HepG2 (cell line): Measurements from ENCODE around the gene GSKIP. TPM values are rescaled to one million over a fixed set of nuclear protein-coding genes. Genes with fewer than 3 reads are reported as not detected.

Experiments used
- AGO2 ChIP-seq: fragments of 200-400 bp; formaldehyde crosslinking; optimal IDR thresholded peaks from 2 replicates; pipeline ENCODE3; 2017; ENCODE audit warnings: mild to moderate bottlenecking, low read depth, low read length, moderate library complexity
- ARNT ChIP-seq: fragments of 450-650 bp; IDR thresholded peaks from 2 replicates; pipeline ENCODE4 v1.6.1; 2017
- BRD4 ChIP-seq: sonication (generic); formaldehyde crosslinking; IDR thresholded peaks from 2 replicates; pipeline ENCODE4 v1.4.0; 2020; ENCODE audit warnings: missing genetic modification reagents
- GATAD2A ChIP-seq: IDR thresholded peaks from 2 replicates; pipeline ENCODE4 v1.6.1; 2016
- HNRNPUL1 ChIP-seq: fragments of 200-400 bp; formaldehyde crosslinking; IDR thresholded peaks from 2 replicates; pipeline ENCODE4 v1.6.1; 2017; ENCODE audit warnings: low read depth, mild to moderate bottlenecking, low read length, moderate library complexity
- KDM4B ChIP-seq: sonication (generic); formaldehyde crosslinking; IDR thresholded peaks from 2 replicates; pipeline ENCODE4 v1.4.0; 2020; ENCODE audit warnings: missing genetic modification reagents
- MLX ChIP-seq: IDR thresholded peaks from 2 replicates; pipeline ENCODE4 v1.6.1; 2016
- RBM22 ChIP-seq: fragments of 200-400 bp; formaldehyde crosslinking; optimal IDR thresholded peaks from 2 replicates; pipeline ENCODE3; 2017; ENCODE audit warnings: mild to moderate bottlenecking, low read length, moderate library complexity
- RFX3 ChIP-seq: IDR thresholded peaks from 2 replicates; pipeline ENCODE4 v1.6.1; 2016; ENCODE audit warnings: missing biosample characterization, missing genetic modification reagents
- SETDB1 ChIP-seq: sonication (generic); formaldehyde crosslinking; IDR thresholded peaks from 2 replicates; pipeline ENCODE4 v1.5.1; 2020; ENCODE audit warnings: missing genetic modification reagents, mild to moderate bottlenecking, borderline replicate concordance
- SRSF4 ChIP-seq: fragments of 200-400 bp; formaldehyde crosslinking; IDR thresholded peaks from one replicate; pipeline ENCODE4 v1.6.1; 2018; ENCODE audit warnings: mild to moderate bottlenecking, low read depth, low read length, moderate library complexity; ENCODE audit not compliant: poor library complexity, severe bottlenecking
- WIZ ChIP-seq: sonication (generic); formaldehyde crosslinking; IDR thresholded peaks from 2 replicates; pipeline ENCODE4 v1.5.1; 2020; ENCODE audit warnings: mild to moderate bottlenecking, missing genetic modification reagents
- YEATS4 ChIP-seq: sonication (generic); formaldehyde crosslinking; IDR thresholded peaks from 2 replicates; pipeline ENCODE4 v1.4.0; 2020; ENCODE audit warnings: missing genetic modification reagents, borderline replicate concordance
- ZFP91 ChIP-seq: sonication (generic); formaldehyde crosslinking; IDR thresholded peaks from 2 replicates; pipeline ENCODE4 v1.9.0; 2022; ENCODE audit warnings: missing genetic modification reagents, mild to moderate bottlenecking, borderline replicate concordance
- ZHX1 ChIP-seq: sonication (generic); formaldehyde crosslinking; IDR thresholded peaks from 2 replicates; pipeline ENCODE4 v1.8.1; 2022; ENCODE audit warnings: low read depth, mild to moderate bottlenecking, missing genetic modification reagents
- ZNF234 ChIP-seq: sonication (generic); formaldehyde crosslinking; conservative IDR thresholded peaks from 2 replicates; pipeline ENCODE4 v1.5.1; 2020; ENCODE audit warnings: mild to moderate bottlenecking, missing genetic modification reagents
- ZNF281 ChIP-seq: sonication (generic); formaldehyde crosslinking; IDR thresholded peaks from 2 replicates; pipeline ENCODE4 v1.4.0; 2020; ENCODE audit warnings: missing genetic modification reagents, borderline replicate concordance
- ZNF30 ChIP-seq: sonication (generic); formaldehyde crosslinking; IDR thresholded peaks from 2 replicates; pipeline ENCODE4 v1.5.0; 2020; ENCODE audit warnings: mild to moderate bottlenecking, missing genetic modification reagents
- ZNF484 ChIP-seq: sonication (generic); formaldehyde crosslinking; IDR thresholded peaks from 2 replicates; pipeline ENCODE4 v1.5.1; 2020; ENCODE audit warnings: mild to moderate bottlenecking, low read depth, missing genetic modification reagents, borderline replicate concordance
- ZNF564 ChIP-seq: sonication (generic); formaldehyde crosslinking; IDR thresholded peaks from 2 replicates; pipeline ENCODE4 v1.8.1; 2023; ENCODE audit warnings: mild to moderate bottlenecking, missing genetic modification reagents
- polyA plus RNA-seq, 8 experiments: library from polyadenylated mRNA; depleted of rRNA in 3 of 8; stranded (reverse) in 7 of 8; unstranded in 1 of 8; fragments of >200 nt; fragmentation: Illumina TruSeq in 4 of 8; extraction: Trizol in 4 of 8; gene quantifications; 2 replicates each; pipeline versions ENCODE4 v1.2.1 to v1.2.3, GENCODE V29; 2011 to 2016; ENCODE audit warnings: low read depth in 4 of 8, missing spikeins in 1 of 8, mixed read lengths in 1 of 8; ENCODE audit not compliant: insufficient read depth in 1 of 8
- total RNA-seq, 5 experiments: library from RNA; depleted of rRNA; stranded (reverse); fragments of >200 nt; fragmentation: Illumina TruSeq; extraction: Trizol; gene quantifications; 2 replicates each; pipeline ENCODE4 v1.2.3, GENCODE V29; 2016; ENCODE audit warnings: low read depth in 1 of 5
- TF ChIP-seq, protein P1 (sequence below): sonication (generic); formaldehyde crosslinking; IDR thresholded peaks from 2 replicates; pipeline ENCODE4 v1.9.0; 2021; ENCODE audit warnings: missing genetic modification reagents, borderline replicate concordance

Gene GSKIP
- total and polyA plus RNA-seq, 2 of the 13 experiments (the other 11 are each of a cell fraction or from before 2014, with no cell fraction given), result 12.5 to 27.3 TPM

DNA sequence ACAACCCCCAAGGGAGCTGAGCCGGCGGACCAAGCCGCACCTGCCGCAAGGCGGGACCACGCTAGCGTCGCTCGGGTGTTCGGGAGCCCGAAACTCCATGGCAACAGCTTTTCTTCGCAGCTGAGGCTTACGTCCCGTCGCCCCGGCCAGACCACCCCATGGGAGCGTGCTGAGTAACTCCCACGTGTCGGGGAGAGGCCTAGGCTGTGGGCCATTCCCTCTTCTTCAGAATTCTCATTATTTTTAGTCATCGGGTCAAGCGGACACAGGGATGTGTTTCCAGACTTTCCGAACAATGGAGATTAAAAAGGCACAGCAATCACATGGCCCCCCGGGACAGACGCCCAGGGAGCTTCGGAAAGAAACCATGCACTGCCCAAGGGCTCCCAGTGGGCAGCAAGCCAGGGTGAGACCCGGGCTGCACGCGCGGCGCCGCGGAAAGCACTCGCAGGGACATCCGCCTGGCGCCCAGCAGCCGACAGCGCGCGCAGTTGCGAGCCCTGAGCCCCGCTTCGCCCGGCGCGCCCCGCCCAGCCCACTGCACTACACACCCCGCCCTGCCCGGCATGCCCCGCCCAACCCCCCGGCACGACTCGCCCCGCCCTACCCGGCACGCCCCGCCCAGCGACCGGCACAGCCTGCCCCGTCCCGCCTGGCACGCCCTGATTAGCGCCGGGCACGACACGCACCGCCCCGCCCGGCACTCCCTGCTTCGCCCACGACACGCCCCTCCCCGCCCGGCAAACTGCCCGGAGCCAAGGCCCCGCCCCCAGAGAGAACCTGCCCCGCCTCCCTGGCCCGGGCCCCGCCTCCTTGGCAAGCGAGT lies 28.2 kb downstream of the GSKIP start (continued):
- TF ChIP-seq RBM22 (no peak), SETDB1 (CRISPR knock-in tag) (no peak), ZNF234 (CRISPR knock-in tag) (no peak), BRD4 (no peak), AGO2 (no peak), HNRNPUL1 (no peak), YEATS4 (CRISPR knock-in tag) (no peak; the same call in 1 of the 2 replicates), ZHX1 (no peak), ZNF564 (CRISPR knock-in tag) (peak; percentile 70; the same call in 1 of the 2 replicates), GATAD2A (no peak), RFX3 (CRISPR knock-in tag) (no peak; the same call in 1 of the 2 replicates), SRSF4 (no peak), ZNF484 (CRISPR knock-in tag) (no peak), ZNF281 (peak; percentile 43; the same call in 1 of the 2 replicates), ZNF30 (CRISPR knock-in tag) (no peak), KDM4B (no peak), MLX (CRISPR knock-in tag) (no peak), ARNT (no peak), WIZ (CRISPR knock-in tag) (no peak), ZFP91 (CRISPR knock-in tag) (peak; percentile 39)
- TF ChIP-seq, protein P1, sequence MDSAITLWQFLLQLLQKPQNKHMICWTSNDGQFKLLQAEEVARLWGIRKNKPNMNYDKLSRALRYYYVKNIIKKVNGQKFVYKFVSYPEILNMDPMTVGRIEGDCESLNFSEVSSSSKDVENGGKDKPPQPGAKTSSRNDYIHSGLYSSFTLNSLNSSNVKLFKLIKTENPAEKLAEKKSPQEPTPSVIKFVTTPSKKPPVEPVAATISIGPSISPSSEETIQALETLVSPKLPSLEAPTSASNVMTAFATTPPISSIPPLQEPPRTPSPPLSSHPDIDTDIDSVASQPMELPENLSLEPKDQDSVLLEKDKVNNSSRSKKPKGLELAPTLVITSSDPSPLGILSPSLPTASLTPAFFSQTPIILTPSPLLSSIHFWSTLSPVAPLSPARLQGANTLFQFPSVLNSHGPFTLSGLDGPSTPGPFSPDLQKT (CRISPR knock-in tag), result no peak
